GM06990 (cell line): ENCODE measurements around the gene PCDHGA2.
"Not testable (repeated sequence)": the region's sequence is repeated elsewhere in the genome, so short reads cannot be mapped to it uniquely, and the experiment has no call there.

Experiments used
- DNase-seq: peaks from one replicate; pipeline ENCODE4 v3.0.0-alpha.2; 2011; ENCODE audit not compliant: insufficient read length; ENCODE audit errors: extremely low read depth
- H3K27me3 ChIP-seq: replicated peaks from 2 replicates; pipeline ENCODE4 v1.6.0; 2011; ENCODE audit warnings: low read length; ENCODE audit not compliant: control insufficient read depth, insufficient read depth
- H3K36me3 ChIP-seq: 2 replicates; pipeline ENCODE4 v1.5.1; 2011; ENCODE audit warnings: low read length; ENCODE audit not compliant: control insufficient read depth, insufficient read depth
- H3K4me3 ChIP-seq: replicated peaks from 2 replicates; pipeline ENCODE4 v1.5.1; 2011; ENCODE audit warnings: low read depth, mild to moderate bottlenecking, control low read depth, low read length
- TF ChIP-seq, protein P1 (sequence below): IDR thresholded peaks from 2 replicates; pipeline ENCODE4 v1.5.1; 2011; ENCODE audit warnings: low read length, control low read depth, mild to moderate bottlenecking, inconsistent platforms; ENCODE audit not compliant: insufficient read depth, poor library complexity, severe bottlenecking

PCDHGA2 gene

DNA sequence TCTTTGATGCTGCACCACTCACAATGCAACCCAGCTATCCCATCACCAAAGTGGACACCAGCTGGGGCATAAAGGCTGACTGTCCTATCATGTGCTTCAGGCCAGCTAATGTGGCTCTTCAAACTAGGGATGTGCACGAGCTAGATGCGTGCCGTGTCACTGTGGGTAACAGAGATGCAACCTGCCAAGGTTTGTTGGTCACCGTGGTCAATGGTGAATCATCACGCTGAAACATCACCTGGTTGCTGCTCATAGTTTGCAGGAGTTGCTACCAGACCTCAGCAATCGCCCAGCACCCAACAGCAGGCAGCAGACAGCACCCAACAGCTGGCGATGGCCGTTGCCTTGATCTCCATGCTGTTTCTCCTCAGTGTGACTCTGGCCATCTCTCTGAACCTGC lies 10.3 kb upstream of the PCDHGA2 start:
- no peak for DNase-seq
- no peak overlapping the region for H3K4me3 ChIP-seq
- H3K27me3 ChIP-seq: no peaks in the 10 kb centered on the region
- TF ChIP-seq, protein P1, sequence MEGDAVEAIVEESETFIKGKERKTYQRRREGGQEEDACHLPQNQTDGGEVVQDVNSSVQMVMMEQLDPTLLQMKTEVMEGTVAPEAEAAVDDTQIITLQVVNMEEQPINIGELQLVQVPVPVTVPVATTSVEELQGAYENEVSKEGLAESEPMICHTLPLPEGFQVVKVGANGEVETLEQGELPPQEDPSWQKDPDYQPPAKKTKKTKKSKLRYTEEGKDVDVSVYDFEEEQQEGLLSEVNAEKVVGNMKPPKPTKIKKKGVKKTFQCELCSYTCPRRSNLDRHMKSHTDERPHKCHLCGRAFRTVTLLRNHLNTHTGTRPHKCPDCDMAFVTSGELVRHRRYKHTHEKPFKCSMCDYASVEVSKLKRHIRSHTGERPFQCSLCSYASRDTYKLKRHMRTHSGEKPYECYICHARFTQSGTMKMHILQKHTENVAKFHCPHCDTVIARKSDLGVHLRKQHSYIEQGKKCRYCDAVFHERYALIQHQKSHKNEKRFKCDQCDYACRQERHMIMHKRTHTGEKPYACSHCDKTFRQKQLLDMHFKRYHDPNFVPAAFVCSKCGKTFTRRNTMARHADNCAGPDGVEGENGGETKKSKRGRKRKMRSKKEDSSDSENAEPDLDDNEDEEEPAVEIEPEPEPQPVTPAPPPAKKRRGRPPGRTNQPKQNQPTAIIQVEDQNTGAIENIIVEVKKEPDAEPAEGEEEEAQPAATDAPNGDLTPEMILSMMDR: no peak
- H3K36me3 ChIP-seq: no peaks in the 10 kb centered on the region

DNA sequence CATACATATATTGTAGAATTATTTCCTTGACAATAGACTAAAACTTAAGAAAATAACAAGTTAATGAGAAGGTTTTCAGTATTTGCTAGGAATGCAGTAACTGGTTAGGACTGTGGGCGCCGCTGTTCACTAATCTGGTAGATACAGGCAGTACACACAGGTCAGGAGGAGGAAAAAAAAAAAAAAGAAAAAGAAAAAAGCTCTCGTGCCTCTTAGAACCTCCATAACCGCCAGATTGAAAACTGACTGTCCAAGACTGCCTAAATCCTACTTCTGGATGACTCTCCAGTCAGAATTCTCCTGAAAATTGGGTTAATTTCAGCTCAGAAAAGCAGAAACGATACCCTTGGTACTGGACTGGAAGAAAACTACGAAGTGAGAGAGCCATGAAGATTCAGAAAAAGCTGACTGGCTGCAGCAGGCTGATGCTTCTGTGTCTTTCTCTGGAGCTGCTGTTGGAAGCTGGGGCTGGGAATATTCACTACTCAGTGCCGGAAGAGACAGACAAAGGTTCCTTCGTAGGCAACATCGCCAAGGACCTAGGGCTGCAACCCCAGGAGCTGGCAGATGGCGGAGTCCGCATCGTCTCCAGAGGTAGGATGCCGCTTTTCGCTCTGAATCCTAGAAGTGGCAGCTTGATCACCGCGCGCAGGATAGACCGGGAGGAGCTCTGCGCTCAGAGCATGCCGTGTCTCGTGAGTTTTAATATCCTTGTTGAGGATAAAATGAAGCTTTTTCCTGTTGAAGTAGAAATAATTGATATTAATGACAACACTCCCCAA lies 8.1 kb upstream of the PCDHGA2 start, which contains the start of gene PCDHGA1:
PCDHGA1 (plus strand) TSS at position 216 of the 782 bp plus-strand sequence.
- TF ChIP-seq, protein P1: peak; percentile 62
- Histone ChIP-seq H3K27me3 (no peaks in the 10 kb centered on the region), H3K4me3 (peak within 1 kb of the TSS; percentile 47), H3K36me3 (no peaks in the 10 kb centered on the region)
- DNase-seq: no peak

DNA sequence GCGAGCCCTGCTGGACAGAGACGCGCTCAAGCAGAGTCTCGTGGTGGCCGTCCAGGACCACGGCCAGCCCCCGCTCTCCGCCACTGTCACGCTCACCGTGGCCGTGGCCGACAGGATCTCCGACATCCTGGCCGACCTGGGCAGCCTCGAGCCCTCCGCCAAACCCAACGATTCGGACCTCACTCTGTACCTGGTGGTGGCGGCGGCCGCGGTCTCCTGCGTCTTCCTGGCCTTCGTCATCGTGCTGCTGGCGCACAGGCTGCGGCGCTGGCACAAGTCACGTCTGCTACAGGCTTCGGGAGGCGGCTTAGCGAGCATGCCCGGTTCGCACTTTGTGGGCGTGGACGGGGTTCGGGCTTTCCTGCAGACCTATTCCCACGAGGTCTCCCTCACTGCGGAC lies 6.0 kb upstream of the PCDHGA2 start:
- H3K36me3 ChIP-seq, H3K4me3 ChIP-seq, H3K27me3 ChIP-seq: not testable (repeated sequence)

DNA sequence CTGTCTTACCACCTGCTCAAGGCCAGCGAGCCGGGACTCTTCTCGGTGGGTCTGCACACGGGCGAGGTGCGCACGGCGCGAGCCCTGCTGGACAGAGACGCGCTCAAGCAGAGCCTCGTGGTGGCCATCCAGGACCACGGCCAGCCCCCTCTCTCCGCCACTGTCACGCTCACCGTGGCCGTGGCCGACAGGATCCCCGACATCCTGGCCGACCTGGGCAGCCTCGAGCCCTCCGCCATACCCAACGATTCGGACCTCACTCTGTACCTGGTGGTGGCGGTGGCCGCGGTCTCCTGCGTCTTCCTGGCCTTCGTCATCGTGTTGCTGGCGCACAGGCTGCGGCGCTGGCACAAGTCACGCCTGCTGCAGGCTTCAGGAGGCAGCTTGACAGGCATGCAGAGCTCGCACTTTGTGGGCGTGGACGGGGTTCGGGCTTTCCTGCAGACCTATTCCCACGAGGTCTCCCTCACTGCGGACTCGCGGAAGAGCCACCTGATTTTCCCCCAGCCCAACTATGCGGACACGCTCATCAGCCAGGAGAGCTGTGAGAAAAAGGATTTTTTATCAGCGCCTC lies 2.3 kb downstream of the PCDHGA2 start:
- not testable (repeated sequence) for H3K27me3 ChIP-seq, H3K36me3 ChIP-seq, H3K4me3 ChIP-seq, DNase-seq

More for the DNA sequence above, 6.0 kb upstream of the PCDHGA2 start:
- DNase-seq: not testable (repeated sequence)

DNA sequence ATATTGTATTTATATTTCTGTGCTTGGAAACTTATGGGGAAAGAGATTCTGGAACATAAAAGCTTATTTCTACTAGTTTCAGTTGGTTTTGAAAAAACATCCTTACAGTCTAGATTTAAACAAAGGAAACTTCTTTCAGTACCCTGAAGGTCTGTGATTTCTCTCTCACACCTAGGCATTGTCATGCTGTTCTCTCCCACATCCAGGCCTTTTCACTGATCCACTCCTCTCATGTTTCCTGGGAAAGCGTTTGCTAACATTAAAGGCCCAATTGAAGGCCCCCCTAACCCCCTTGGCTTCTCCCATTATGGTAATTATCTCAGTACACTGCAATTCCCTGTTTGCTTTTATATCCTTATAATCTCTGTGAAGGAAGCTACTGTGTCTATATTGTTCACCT lies 4.2 kb downstream of the PCDHGA2 start:
- Histone ChIP-seq H3K4me3 (no peak overlapping the region), H3K27me3 (no peaks in the 10 kb centered on the region), H3K36me3 (no peaks in the 10 kb centered on the region)
- DNase-seq: no peak
- TF ChIP-seq, protein P1: no peak

DNA sequence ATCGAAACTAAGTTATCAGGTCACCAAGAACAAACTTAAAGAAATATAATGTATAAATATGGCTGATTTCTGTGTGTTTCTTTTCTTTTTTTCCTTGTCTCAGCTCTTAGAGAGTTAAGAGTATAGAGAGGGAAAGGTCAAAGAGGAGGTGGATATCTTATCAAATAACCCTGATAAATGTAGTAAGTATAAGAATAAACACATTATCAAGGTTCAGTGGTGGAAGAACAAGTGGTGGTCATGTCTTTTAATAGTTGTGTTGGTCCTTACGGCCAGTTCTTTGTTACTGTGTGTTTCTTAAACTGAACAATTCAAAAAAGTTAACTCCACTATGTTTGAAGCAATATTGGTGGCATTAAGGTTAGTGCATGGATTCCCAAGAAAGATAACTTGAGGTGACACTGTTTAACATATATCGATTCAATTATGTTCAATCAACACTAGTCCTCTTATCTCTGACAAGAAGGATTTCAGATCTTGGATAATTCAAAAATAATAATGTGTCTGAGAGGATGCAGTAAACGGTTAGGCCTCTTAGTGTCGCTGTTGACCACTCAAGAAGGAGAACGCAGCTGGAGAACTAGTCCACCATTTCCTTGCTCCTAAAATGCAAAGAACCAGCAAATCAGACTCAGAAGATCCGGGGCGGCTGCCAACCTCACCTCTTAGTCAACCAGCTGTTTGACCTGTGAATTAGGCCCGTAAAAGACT lies 4.8 kb downstream of the PCDHGA2 start, which contains the start of gene PCDHGA3:
PCDHGA3 (plus strand) TSS at position 588 of the 711 bp plus-strand sequence. CDS start 205 bp downstream, outside the sequence.
- H3K36me3 ChIP-seq: no peaks in the 10 kb centered on the region
- H3K27me3 ChIP-seq: no peaks in the 10 kb centered on the region
- no peak within 1 kb of the TSS for H3K4me3 ChIP-seq
- TF ChIP-seq, protein P1: peak; percentile 23
- no peak for DNase-seq
